GM19099 (cell line): Measurements from ENCODE around the gene SEL1L3.

Source experiments
- POLR2A ChIP-seq: IDR thresholded peaks from 3 replicates; pipeline ENCODE4 v1.6.1; 2011; ENCODE audit warnings: low read depth; ENCODE audit not compliant: insufficient read length; ENCODE audit errors: extremely low read depth

SEL1L3 gene

GRCh38 chr4:25771672-25772071, 91.1 kb downstream of the SEL1L3 start:
- TF ChIP-seq POLR2A, result no peak

GRCh38 chr4:25770847-25771246, 91.9 kb downstream of the SEL1L3 start:
- TF ChIP-seq POLR2A, result no peak

- TF ChIP-seq POLR2A, result no peak
These were observed 93.5 kb downstream of the SEL1L3 start for GRCh38 chr4:25769251-25769650.

- no peak for TF ChIP-seq POLR2A
These were observed 94.7 kb downstream of the SEL1L3 start for GRCh38 chr4:25767877-25768725.

- TF ChIP-seq POLR2A, result no peak
These were observed 102.2 kb downstream of the SEL1L3 start for GRCh38 chr4:25760518-25761157.

- TF ChIP-seq POLR2A, result no peak
These were observed 102.7 kb downstream of the SEL1L3 start for GRCh38 chr4:25760048-25760447.

GRCh38 chr4:25759101-25759500, 103.7 kb downstream of the SEL1L3 start:
- no peak for TF ChIP-seq POLR2A

- no peak for TF ChIP-seq POLR2A
These were observed 105.3 kb downstream of the SEL1L3 start for GRCh38 chr4:25757452-25757851.

- TF ChIP-seq POLR2A, result no peak
These were observed 106.3 kb downstream of the SEL1L3 start for GRCh38 chr4:25756503-25756902.

GRCh38 chr4:25755911-25756310, 106.9 kb downstream of the SEL1L3 start:
- no peak for TF ChIP-seq POLR2A

GRCh38 chr4:25753239-25753638, 109.5 kb downstream of the SEL1L3 start:
- TF ChIP-seq POLR2A, result no peak

GRCh38 chr4:25750874-25751273, 111.9 kb downstream of the SEL1L3 start:
- no peak for TF ChIP-seq POLR2A

GRCh38 chr4:25749150-25749794, 113.5 kb downstream of the SEL1L3 start:
- TF ChIP-seq POLR2A, result no peak

- no peak for TF ChIP-seq POLR2A
These were observed 118.8 kb downstream of the SEL1L3 start for GRCh38 chr4:25743971-25744370.

- no peak for TF ChIP-seq POLR2A
These were observed 133.2 kb downstream of the SEL1L3 start for GRCh38 chr4:25729564-25729963.

- no peak for TF ChIP-seq POLR2A
These were observed 133.9 kb downstream of the SEL1L3 start for GRCh38 chr4:25728886-25729285.
